ENCODE data around the gene WDR27.

WDR27 gene

GRCh38 chr6:169529931-169530751, 171.7 kb downstream of the WDR27 start:
- Histone ChIP-seq H3K36me3 (ENCODE audit: control insufficient read depth in 2 of 2, insufficient read depth in 1 of 2, low read length in 2 of 2) (no peaks in the 10 kb centered on the region), H3K9me3 (ENCODE audit: control insufficient read depth, insufficient read depth, low read depth, low read length) (no peaks in the 10 kb centered on the region), H3K4me3 (ENCODE audit: low read depth, low read length) (no peak overlapping the region), H3K27ac (ENCODE audit: extremely low read depth, low read depth, low read length) (no peak overlapping the region), H3K4me1 (ENCODE audit: control insufficient read depth, insufficient read depth, low read length) (no peaks in the 10 kb centered on the region)
- ChIA-PET CTCF (interaction anchor here (0.7 kb wide), 2 partner anchors 10 to 604 kb away, joined by 3 to 4 read pairs; no protein-coding TSS in a partner anchor), POLR2A (no interaction called here)
- no peak for TF ChIP-seq ZNF24 (tag by site-specific recombination; IDR thresholded peaks at IDR 0.05)
- TF ChIP-seq SCRT1 (tag by site-specific recombination; IDR thresholded peaks at IDR 0.05; ENCODE audit: borderline replicate concordance) = no peak
- no peak for TF ChIP-seq ZNF670 (tag by site-specific recombination; IDR thresholded peaks at IDR 0.05; ENCODE audit: low read depth)
- no peak for TF ChIP-seq ZNF324 (tag by site-specific recombination; IDR thresholded peaks at IDR 0.05)
- TF ChIP-seq ZNF645 (tag by site-specific recombination; IDR thresholded peaks at IDR 0.05) = no peak
- TF ChIP-seq ZSCAN4 (tag by site-specific recombination; IDR thresholded peaks at IDR 0.05) = no peak
- TF ChIP-seq TCF7L2 (IDR thresholded peaks at IDR 0.05; ENCODE audit: borderline replicate concordance, low read depth, low read length) = no peak
- TF ChIP-seq MYNN (tag by site-specific recombination; IDR thresholded peaks at IDR 0.05; ENCODE audit: borderline replicate concordance) = no peak
- no peak for TF ChIP-seq ZSCAN30 (tag by site-specific recombination; IDR thresholded peaks at IDR 0.05)
- no peak for TF ChIP-seq ZNF132 (tag by site-specific recombination; IDR thresholded peaks at IDR 0.05; ENCODE audit: borderline replicate concordance)
- no peak for TF ChIP-seq ZBTB44 (tag by site-specific recombination; IDR thresholded peaks at IDR 0.05)
- no peak for TF ChIP-seq ZNF175 (tag by site-specific recombination; IDR thresholded peaks at IDR 0.05)
- TF ChIP-seq ZNF366 (tag by site-specific recombination; conservative IDR thresholded peaks at IDR 0.05) = no peak
- TF ChIP-seq ZNF391 (tag by site-specific recombination; IDR thresholded peaks at IDR 0.05; ENCODE audit: borderline replicate concordance, low read depth) = no peak
- TF ChIP-seq OSR2 (tag by site-specific recombination; IDR thresholded peaks at IDR 0.05) = no peak
- no peak for TF ChIP-seq ZNF626 (tag by site-specific recombination; IDR thresholded peaks at IDR 0.05)

GRCh38 chr6:169528755-169529154, 173.1 kb downstream of the WDR27 start:
- ChIA-PET CTCF (no interaction called here), POLR2A (no interaction called here)
- no peak overlapping the region for H3K4me3 ChIP-seq (ENCODE audit: low read depth, low read length)
- no peaks in the 10 kb centered on the region for H3K4me1 ChIP-seq (ENCODE audit: control insufficient read depth, insufficient read depth, low read length)
- no peaks in the 10 kb centered on the region for H3K36me3 ChIP-seq (ENCODE audit: control insufficient read depth in 2 of 2, insufficient read depth in 1 of 2, low read length in 2 of 2)
- TF ChIP-seq ZNF239 (tag by site-specific recombination; IDR thresholded peaks at IDR 0.05) = no peak
- no peaks in the 10 kb centered on the region for H3K9me3 ChIP-seq (ENCODE audit: control insufficient read depth, insufficient read depth, low read depth, low read length)
- no peak overlapping the region for H3K27ac ChIP-seq (ENCODE audit: extremely low read depth, low read depth, low read length)

GRCh38 chr6:169527306-169527705, 174.5 kb downstream of the WDR27 start:
- Histone ChIP-seq H3K4me3 (ENCODE audit: low read depth, low read length) (no peak overlapping the region), H3K36me3 (ENCODE audit: control insufficient read depth in 2 of 2, insufficient read depth in 1 of 2, low read length in 2 of 2) (no peaks in the 10 kb centered on the region), H3K4me1 (ENCODE audit: control insufficient read depth, insufficient read depth, low read length) (no peaks in the 10 kb centered on the region), H3K9me3 (ENCODE audit: control insufficient read depth, insufficient read depth, low read depth, low read length) (no peaks in the 10 kb centered on the region), H3K27ac (ENCODE audit: extremely low read depth, low read depth, low read length) (no peak overlapping the region)
- ChIA-PET POLR2A (no interaction called here), CTCF (no interaction called here)
- TF ChIP-seq ZNF561 (tag by site-specific recombination; IDR thresholded peaks at IDR 0.05; ENCODE audit: borderline replicate concordance) = no peak
- no peak for TF ChIP-seq ZNF707 (tag by site-specific recombination; IDR thresholded peaks at IDR 0.05)
- TF ChIP-seq PBX3 (CRISPR knock-in tag; IDR thresholded peaks at IDR 0.05) = no peak
- TF ChIP-seq PRDM4 (tag by site-specific recombination; IDR thresholded peaks at IDR 0.05) = no peak
- no peak for TF ChIP-seq ZNF610 (tag by site-specific recombination; IDR thresholded peaks at IDR 0.05; ENCODE audit: borderline replicate concordance)
- no peak for TF ChIP-seq ZNF791 (tag by site-specific recombination; IDR thresholded peaks at IDR 0.05)
- TF ChIP-seq ZNF677 (tag by site-specific recombination; IDR thresholded peaks at IDR 0.05) = no peak
- TF ChIP-seq SP2 (tag by site-specific recombination; IDR thresholded peaks at IDR 0.05) = no peak

Data from HEK293 (cell line).